HepG2 (cell line): ENCODE measurements around the gene ADRA2B. TPM values are rescaled to one million over a fixed set of nuclear protein-coding genes. Genes with fewer than 3 reads are reported as not detected.
"Not testable (repeated sequence)": the region's sequence is repeated elsewhere in the genome, so short reads cannot be mapped to it uniquely, and the experiment has no call there.

ENCODE experiments used
- ATAC-seq: fragments of 200-7000 bp; cut with Tn5 transposase; 3 replicates; pipeline ENCODE4 v1.9.1; 2020; ENCODE audit warnings: mild to moderate bottlenecking, moderate library complexity
- BruUV-seq: library from RNA; stranded (reverse); fragments of 400-500 nt; replicated peaks from 2 replicates; lab custom pipeline; 2021; lab: Mats Ljungman, UMichigan
- CTCF ChIA-PET: fragments of 300-600 bp; formaldehyde crosslinking; extraction: SDS; loops from one replicate; lab custom pipeline; 2021; ENCODE audit warnings: low total read pairs, inconsistent platforms, low intra/inter-chr PET ratio; lab: Yijun Ruan, JAX
- POLR2A ChIA-PET: fragments of 350-600 bp; sonication (Branson Sonifier 250); formaldehyde crosslinking; loops from one replicate; lab custom pipeline; 2020; ENCODE audit warnings: antibody characterized with exemption, inconsistent platforms; lab: Yijun Ruan, JAX
- DNase-seq: peaks from one replicate; pipeline ENCODE4 v3.0.0-alpha.2; 2015; ENCODE audit warnings: low spot score
- FAIRE-seq: peaks from 3 replicates; lab custom pipeline; 2011; peaks lifted over from hg19 to GRCh38; lab: Jason Lieb, UNC
- H2AFZ ChIP-seq: one replicate; pipeline ENCODE4 v1.6.1; 2011; ENCODE audit warnings: low read length, inconsistent platforms
- H3K27ac ChIP-seq: fragments of 300-600 bp; 3 replicates; pipeline ENCODE4 v1.8.0; 2011; ENCODE audit warnings: mixed run types, mild to moderate bottlenecking, mixed read lengths, low read length, inconsistent platforms; ENCODE audit not compliant: insufficient read depth; ENCODE audit errors: extremely low read length
- H3K27me3 ChIP-seq, 2 experiments: fragments of 200-600 bp in 1 of 2; 2 replicates in 1 of 2; 3 replicates in 1 of 2; pipeline versions ENCODE4 v1.6.0 to v1.8.0; 2011; ENCODE audit warnings: low read length in 2 of 2, mild to moderate bottlenecking in 2 of 2, moderate library complexity in 2 of 2, inconsistent platforms in 1 of 2; ENCODE audit not compliant: insufficient read depth in 2 of 2, control insufficient read depth in 1 of 2
- H3K36me3 ChIP-seq, 2 experiments: fragments of 200-600 bp in 1 of 2; replicated peaks in 1 of 2; 2 replicates in 1 of 2; 3 replicates in 1 of 2; pipeline versions ENCODE4 v1.5.1 to v1.8.0; 2011; ENCODE audit warnings: low read length in 2 of 2, inconsistent platforms in 1 of 2; ENCODE audit not compliant: insufficient read depth in 2 of 2, control insufficient read depth in 1 of 2
- H3K4me1 ChIP-seq: 2 replicates; pipeline ENCODE4 v1.5.1; 2012; ENCODE audit warnings: low read length, inconsistent platforms; ENCODE audit not compliant: insufficient read depth
- H3K4me2 ChIP-seq: 2 replicates; pipeline ENCODE4 v1.6.0; 2011; ENCODE audit warnings: low read depth, low read length, inconsistent platforms
- H3K4me3 ChIP-seq, 3 experiments: fragments of 200-600 bp in 1 of 3; sonication (generic), shearing (Covaris generic) in 1 of 3; replicated peaks in 1 of 3; 2 replicates each; pipeline ENCODE4 v1.5.1; 2011 to 2016; ENCODE audit warnings: low read length in 3 of 3, inconsistent platforms in 2 of 3, low read depth in 2 of 3, mild to moderate bottlenecking in 2 of 3, control low read depth in 1 of 3, mixed read lengths in 1 of 3; ENCODE audit not compliant: insufficient read depth in 1 of 3
- H3K79me2 ChIP-seq: one replicate; pipeline ENCODE4 v1.6.1; 2011; ENCODE audit warnings: low read length, inconsistent platforms; ENCODE audit not compliant: insufficient read depth
- H3K9ac ChIP-seq: 2 replicates; pipeline ENCODE4 v1.6.0; 2011; ENCODE audit warnings: mild to moderate bottlenecking, low read depth, low read length, inconsistent platforms; ENCODE audit not compliant: insufficient read depth
- H3K9me3 ChIP-seq: 2 replicates; pipeline ENCODE4 v1.5.1; 2012; ENCODE audit warnings: mild to moderate bottlenecking, low read length
- H4K20me1 ChIP-seq: 2 replicates; pipeline ENCODE4 v1.6.0; 2011; ENCODE audit warnings: inconsistent platforms, mild to moderate bottlenecking, low read length, moderate library complexity; ENCODE audit not compliant: insufficient read depth
- AGO2 ChIP-seq: fragments of 200-400 bp; formaldehyde crosslinking; optimal IDR thresholded peaks from 2 replicates; pipeline ENCODE3; 2017; ENCODE audit warnings: mild to moderate bottlenecking, low read depth, low read length, moderate library complexity
- CCDC6 ChIP-seq: sonication (generic); formaldehyde crosslinking; IDR thresholded peaks from 2 replicates; pipeline ENCODE4 v1.8.1; 2022; ENCODE audit warnings: mild to moderate bottlenecking, missing genetic modification reagents, moderate library complexity
- MZF1 ChIP-seq: sonication (generic); formaldehyde crosslinking; IDR thresholded peaks from 2 replicates; pipeline ENCODE4 v1.8.1; 2023; ENCODE audit warnings: mild to moderate bottlenecking, missing genetic modification reagents, borderline replicate concordance
- NCOR1 ChIP-seq: fragments of 200-600 bp; sonication (generic); IDR thresholded peaks from 2 replicates; pipeline ENCODE4 v1.7.0; 2017; ENCODE audit warnings: antibody characterized with exemption, low read length, borderline replicate concordance
- RFX1 ChIP-seq: fragments of 450-650 bp; IDR thresholded peaks from 2 replicates; pipeline ENCODE4 v1.6.1; 2017
- SMAD3 ChIP-seq: sonication (generic); formaldehyde crosslinking; IDR thresholded peaks from 2 replicates; pipeline ENCODE4 v1.4.0; 2020; ENCODE audit warnings: missing genetic modification reagents
- ZFP41 ChIP-seq: sonication (generic); formaldehyde crosslinking; IDR thresholded peaks from 2 replicates; pipeline ENCODE4 v1.4.0; 2020; ENCODE audit warnings: mild to moderate bottlenecking, missing genetic modification reagents, borderline replicate concordance
- WGBS: methylation state at CpG from one replicate; pipeline ENCODE4 v1.1.6; 2017; ENCODE audit warnings: low lambda C conversion rate; 5-methylcytosine and 5-hydroxymethylcytosine counted together
- in situ Hi-C: cut with HindIII; loops from 2 replicates; pipeline ENCODE4 v1.10.0; 2017; ENCODE audit warnings: low pct_unique_long_range_greater_than_20kb; ENCODE audit not compliant: extremely low pct_ligation_motif_present
- intact Hi-C: fragments of 100-400 bp; cut with micrococcal nuclease; formaldehyde crosslinking; loops from one replicate; pipeline ENCODE4 v1.10.0; 2022; ENCODE audit not compliant: unreplicated experiment
- polyA plus RNA-seq, 8 experiments: library from polyadenylated mRNA; depleted of rRNA in 3 of 8; stranded (reverse) in 7 of 8; unstranded in 1 of 8; fragments of >200 nt; fragmentation: Illumina TruSeq in 4 of 8; extraction: Trizol in 4 of 8; gene quantifications; 2 replicates each; pipeline versions ENCODE4 v1.2.1 to v1.2.3, GENCODE V29; 2011 to 2016; ENCODE audit warnings: low read depth in 4 of 8, missing spikeins in 1 of 8, mixed read lengths in 1 of 8; ENCODE audit not compliant: insufficient read depth in 1 of 8
- total RNA-seq, 5 experiments: library from RNA; depleted of rRNA; stranded (reverse); fragments of >200 nt; fragmentation: Illumina TruSeq; extraction: Trizol; gene quantifications; 2 replicates each; pipeline ENCODE4 v1.2.3, GENCODE V29; 2016; ENCODE audit warnings: low read depth in 1 of 5
- TF ChIP-seq, protein P1 (sequence below): sonication (generic); formaldehyde crosslinking; IDR thresholded peaks from 2 replicates; pipeline ENCODE4 v1.5.0; 2020; ENCODE audit warnings: missing genetic modification reagents
- TF ChIP-seq, protein P2 (sequence below): sonication (generic); formaldehyde crosslinking; conservative IDR thresholded peaks from 2 replicates; pipeline ENCODE4 v1.5.0; 2020; ENCODE audit warnings: missing genetic modification reagents
- TF ChIP-seq, protein P3 (sequence below): sonication (generic); formaldehyde crosslinking; IDR thresholded peaks from 2 replicates; pipeline ENCODE4 v1.5.1; 2020; ENCODE audit warnings: missing genetic modification reagents, mild to moderate bottlenecking, borderline replicate concordance

Gene ADRA2B
- total and polyA plus RNA-seq, 2 of the 13 experiments (the other 11 are each of a cell fraction or from before 2014, with no cell fraction given), result not detected

DNA sequence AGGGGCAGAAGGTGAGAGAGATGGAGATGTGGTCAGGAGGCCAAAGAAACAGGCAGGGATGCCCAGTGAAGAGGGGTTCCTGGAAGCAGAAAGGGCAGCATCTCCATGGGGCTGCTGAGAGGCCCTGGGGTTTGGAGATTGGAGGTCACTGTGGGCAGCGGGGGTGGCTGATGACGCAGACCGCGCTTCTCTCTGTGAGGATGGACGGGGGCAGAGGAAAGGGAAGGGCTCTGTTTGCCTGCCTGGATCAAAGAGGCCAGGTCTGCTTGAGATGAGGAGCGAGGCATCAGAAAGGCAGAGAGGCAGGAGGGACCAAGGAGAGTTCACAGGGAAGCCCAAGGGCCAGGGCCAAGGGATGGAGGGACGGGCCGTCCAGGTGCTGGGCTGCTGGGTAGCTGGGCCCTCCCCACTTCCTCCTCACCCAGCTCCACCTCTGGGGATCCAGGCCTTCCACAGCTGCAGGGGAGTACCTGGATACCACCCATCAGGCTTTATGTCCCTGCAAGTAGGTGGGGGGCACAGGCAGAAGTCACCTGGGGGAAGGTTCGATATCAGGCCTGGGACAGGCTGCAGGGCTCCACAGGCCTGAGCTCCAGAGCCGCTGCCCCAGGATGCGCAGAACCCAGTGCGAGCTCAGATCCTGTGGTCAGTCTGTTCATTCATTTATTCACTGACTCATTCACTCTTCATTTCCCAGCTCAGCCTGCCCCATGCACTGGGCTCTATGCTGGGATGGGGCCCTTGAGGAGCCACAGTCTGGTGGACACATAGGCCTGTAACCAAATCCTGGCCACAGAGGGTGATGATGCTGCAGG lies 30.6 kb downstream of the ADRA2B start (continued):
- TF ChIP-seq, protein P1, sequence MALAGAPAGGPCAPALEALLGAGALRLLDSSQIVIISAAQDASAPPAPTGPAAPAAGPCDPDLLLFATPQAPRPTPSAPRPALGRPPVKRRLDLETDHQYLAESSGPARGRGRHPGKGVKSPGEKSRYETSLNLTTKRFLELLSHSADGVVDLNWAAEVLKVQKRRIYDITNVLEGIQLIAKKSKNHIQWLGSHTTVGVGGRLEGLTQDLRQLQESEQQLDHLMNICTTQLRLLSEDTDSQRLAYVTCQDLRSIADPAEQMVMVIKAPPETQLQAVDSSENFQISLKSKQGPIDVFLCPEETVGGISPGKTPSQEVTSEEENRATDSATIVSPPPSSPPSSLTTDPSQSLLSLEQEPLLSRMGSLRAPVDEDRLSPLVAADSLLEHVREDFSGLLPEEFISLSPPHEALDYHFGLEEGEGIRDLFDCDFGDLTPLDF, result no peak
- TF ChIP-seq, protein P2, sequence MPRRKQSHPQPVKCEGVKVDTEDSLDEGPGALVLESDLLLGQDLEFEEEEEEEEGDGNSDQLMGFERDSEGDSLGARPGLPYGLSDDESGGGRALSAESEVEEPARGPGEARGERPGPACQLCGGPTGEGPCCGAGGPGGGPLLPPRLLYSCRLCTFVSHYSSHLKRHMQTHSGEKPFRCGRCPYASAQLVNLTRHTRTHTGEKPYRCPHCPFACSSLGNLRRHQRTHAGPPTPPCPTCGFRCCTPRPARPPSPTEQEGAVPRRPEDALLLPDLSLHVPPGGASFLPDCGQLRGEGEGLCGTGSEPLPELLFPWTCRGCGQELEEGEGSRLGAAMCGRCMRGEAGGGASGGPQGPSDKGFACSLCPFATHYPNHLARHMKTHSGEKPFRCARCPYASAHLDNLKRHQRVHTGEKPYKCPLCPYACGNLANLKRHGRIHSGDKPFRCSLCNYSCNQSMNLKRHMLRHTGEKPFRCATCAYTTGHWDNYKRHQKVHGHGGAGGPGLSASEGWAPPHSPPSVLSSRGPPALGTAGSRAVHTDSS, result no peak
- TF ChIP-seq RFX1, result no peak
- no peak for TF ChIP-seq SMAD3 (CRISPR knock-in tag)
- TF ChIP-seq NCOR1, result no peak
- TF ChIP-seq CCDC6 (CRISPR knock-in tag), result no peak
- TF ChIP-seq ZFP41 (CRISPR knock-in tag), result no peak
- no peak for TF ChIP-seq MZF1 (CRISPR knock-in tag)
- TF ChIP-seq, protein P3, sequence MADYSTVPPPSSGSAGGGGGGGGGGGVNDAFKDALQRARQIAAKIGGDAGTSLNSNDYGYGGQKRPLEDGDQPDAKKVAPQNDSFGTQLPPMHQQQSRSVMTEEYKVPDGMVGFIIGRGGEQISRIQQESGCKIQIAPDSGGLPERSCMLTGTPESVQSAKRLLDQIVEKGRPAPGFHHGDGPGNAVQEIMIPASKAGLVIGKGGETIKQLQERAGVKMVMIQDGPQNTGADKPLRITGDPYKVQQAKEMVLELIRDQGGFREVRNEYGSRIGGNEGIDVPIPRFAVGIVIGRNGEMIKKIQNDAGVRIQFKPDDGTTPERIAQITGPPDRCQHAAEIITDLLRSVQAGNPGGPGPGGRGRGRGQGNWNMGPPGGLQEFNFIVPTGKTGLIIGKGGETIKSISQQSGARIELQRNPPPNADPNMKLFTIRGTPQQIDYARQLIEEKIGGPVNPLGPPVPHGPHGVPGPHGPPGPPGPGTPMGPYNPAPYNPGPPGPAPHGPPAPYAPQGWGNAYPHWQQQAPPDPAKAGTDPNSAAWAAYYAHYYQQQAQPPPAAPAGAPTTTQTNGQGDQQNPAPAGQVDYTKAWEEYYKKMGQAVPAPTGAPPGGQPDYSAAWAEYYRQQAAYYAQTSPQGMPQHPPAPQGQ (CRISPR knock-in tag), result no peak
- TF ChIP-seq AGO2, result no peak

DNA sequence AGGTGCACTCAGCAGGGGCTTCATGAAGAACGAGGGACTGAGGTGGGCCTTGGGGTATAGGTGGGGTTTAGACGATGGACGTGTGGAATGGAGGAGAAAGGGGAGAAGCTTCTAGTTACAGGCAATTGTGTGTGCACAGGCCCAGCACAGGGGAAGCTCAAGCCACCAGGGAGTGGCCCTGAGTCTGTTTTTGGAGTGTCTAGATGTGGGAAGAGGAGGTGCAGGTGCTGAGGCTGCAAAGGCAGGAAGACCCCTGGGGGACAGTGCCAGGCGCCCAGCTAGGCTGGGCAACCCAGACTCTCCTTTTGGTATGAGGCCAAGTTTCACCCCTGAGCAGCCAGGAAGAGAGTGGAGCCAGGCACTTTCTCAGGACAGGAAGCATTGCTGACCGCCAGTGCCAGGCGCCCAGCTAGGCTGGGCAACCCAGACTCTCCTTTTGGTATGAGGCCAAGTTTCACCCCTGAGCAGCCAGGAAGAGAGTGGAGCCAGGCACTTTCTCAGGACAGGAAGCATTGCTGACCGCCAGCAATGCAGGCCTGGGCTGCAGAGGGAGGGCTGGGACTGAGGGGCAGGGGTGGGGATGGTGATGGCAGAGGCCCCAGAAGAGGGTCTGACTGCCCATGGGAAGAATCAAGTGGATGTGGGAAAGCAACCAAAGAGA lies 31.4 kb downstream of the ADRA2B start:
- H3K4me1 ChIP-seq, H3K9ac ChIP-seq, POLR2A ChIA-PET, in situ Hi-C loops, H3K9me3 ChIP-seq, H2AFZ ChIP-seq, H3K4me3 ChIP-seq, DNase-seq, H3K4me2 ChIP-seq, H3K79me2 ChIP-seq, H3K36me3 ChIP-seq, BruUV-seq, ATAC-seq, FAIRE-seq, H4K20me1 ChIP-seq, intact Hi-C loops, H3K27ac ChIP-seq, CTCF ChIA-PET: not testable (repeated sequence)
- peaks cover 10 to 26% of the 10 kb centered on the region in 2 experiments for H3K27me3 ChIP-seq
- 21% methylated on average over 5 of the region's 7 CpGs for WGBS
